AG04450 (cell line): ENCODE measurements around the gene TEPSIN. TPM values are rescaled to one million over a fixed set of nuclear protein-coding genes. Genes with fewer than 3 reads are reported as not detected.

Experiments
- CTCF ChIA-PET: fragments of 300-600, 350-600 bp; formaldehyde crosslinking; extraction: SDS; loops from one replicate; lab custom pipeline; 2022; ENCODE audit warnings: antibody characterized with exemption, inconsistent platforms; lab: Charles Lee
- POLR2A ChIA-PET: fragments of 350-600 bp; formaldehyde crosslinking; extraction: SDS; loops from one replicate; lab custom pipeline; 2021; ENCODE audit warnings: antibody characterized with exemption, inconsistent platforms; lab: Yijun Ruan, JAX
- DNase-seq: peaks from one replicate; pipeline ENCODE4 v3.0.0-alpha.2; 2011; ENCODE audit warnings: low read depth, low spot score
- H3K27ac ChIP-seq: one replicate; pipeline ENCODE4 v1.5.1; 2012; ENCODE audit warnings: low read depth, low read length, control low read depth
- H3K27me3 ChIP-seq: one replicate; pipeline ENCODE4 v1.6.0; 2012; ENCODE audit warnings: low read length; ENCODE audit not compliant: control insufficient read depth, insufficient read depth
- H3K4me3 ChIP-seq: 2 replicates; pipeline ENCODE4 v1.5.1; 2011; ENCODE audit warnings: mild to moderate bottlenecking, low read depth, low read length, control low read depth
- H3K9me3 ChIP-seq: 2 replicates; pipeline ENCODE4 v1.5.1; 2012; ENCODE audit warnings: low read length; ENCODE audit not compliant: control insufficient read depth, insufficient read depth
- polyA plus RNA-seq: library from polyadenylated mRNA; depleted of rRNA; stranded (reverse); fragments of >200 nt; gene quantifications from 2 replicates; pipeline ENCODE4 v1.2.3, GENCODE V29; 2011
- TF ChIP-seq, protein P1 (sequence below): IDR thresholded peaks from 2 replicates; pipeline ENCODE4 v1.5.1; 2011; ENCODE audit warnings: low read depth, low read length, control low read depth, inconsistent platforms

TEPSIN gene
- polyA plus RNA-seq, 1 experiment = 7.5 TPM

DNA sequence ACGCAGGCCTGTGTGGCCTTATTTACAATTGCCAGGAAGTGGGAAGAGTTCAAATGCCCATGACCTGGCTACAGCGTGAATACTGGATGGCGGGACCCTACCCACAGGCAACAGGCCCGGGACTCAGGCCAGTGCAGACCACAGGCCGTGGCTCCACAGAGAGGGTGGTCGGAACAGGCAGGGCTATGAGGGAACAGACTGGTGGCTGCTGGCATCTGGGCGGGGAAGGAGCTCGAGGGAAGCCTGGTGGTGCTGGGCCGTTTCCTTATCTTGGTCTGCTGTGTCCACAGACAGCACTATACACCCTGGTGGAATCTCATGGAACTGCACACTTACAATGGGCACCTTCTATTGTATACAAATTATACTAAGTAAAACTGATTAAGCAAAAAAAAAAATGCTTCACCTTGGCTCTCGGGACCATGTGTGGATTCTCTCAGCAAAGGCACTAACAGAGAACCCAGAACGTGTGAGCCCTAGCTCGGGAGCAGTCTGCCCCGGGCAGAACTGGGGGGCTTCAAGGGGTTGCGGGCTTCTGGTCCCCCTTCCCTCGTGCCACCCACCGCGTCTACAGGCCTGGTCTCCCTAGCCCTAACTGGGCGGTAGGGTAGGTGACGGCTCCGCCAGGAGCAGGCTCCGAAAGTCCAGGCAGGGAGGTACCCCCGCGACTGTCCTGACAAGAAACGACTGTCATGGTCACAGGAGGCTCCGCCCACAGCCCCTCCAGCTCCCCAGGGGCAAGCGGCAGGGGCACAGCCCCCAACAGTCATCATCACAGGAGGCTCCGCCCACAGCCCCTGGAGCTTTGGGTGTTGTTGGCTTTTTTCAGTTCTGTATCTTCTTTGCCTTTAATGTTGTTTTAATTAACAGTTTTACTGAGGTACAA lies 37.9 kb downstream of the TEPSIN start:
- Histone ChIP-seq H3K9me3 (no peaks in the 10 kb centered on the region; the same call in 1 of the 2 replicates), H3K27ac (no peak overlapping the region), H3K27me3 (no peaks in the 10 kb centered on the region), H3K4me3 (no peak overlapping the region)
- POLR2A ChIA-PET = interaction anchor here (0.6 kb wide), 1 partner anchor 103 kb away, joined by 6 read pairs; no protein-coding TSS in a partner anchor
- TF ChIP-seq, protein P1, sequence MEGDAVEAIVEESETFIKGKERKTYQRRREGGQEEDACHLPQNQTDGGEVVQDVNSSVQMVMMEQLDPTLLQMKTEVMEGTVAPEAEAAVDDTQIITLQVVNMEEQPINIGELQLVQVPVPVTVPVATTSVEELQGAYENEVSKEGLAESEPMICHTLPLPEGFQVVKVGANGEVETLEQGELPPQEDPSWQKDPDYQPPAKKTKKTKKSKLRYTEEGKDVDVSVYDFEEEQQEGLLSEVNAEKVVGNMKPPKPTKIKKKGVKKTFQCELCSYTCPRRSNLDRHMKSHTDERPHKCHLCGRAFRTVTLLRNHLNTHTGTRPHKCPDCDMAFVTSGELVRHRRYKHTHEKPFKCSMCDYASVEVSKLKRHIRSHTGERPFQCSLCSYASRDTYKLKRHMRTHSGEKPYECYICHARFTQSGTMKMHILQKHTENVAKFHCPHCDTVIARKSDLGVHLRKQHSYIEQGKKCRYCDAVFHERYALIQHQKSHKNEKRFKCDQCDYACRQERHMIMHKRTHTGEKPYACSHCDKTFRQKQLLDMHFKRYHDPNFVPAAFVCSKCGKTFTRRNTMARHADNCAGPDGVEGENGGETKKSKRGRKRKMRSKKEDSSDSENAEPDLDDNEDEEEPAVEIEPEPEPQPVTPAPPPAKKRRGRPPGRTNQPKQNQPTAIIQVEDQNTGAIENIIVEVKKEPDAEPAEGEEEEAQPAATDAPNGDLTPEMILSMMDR = peak; percentile 64
- DNase-seq = peak; percentile 42
- CTCF ChIA-PET = interaction anchor here (0.6 to 1.9 kb wide), 10 partner anchors 10 to 527 kb away, joined by 3 to 6 read pairs (median 3); partner anchors contain the start of gene CEP131

DNA sequence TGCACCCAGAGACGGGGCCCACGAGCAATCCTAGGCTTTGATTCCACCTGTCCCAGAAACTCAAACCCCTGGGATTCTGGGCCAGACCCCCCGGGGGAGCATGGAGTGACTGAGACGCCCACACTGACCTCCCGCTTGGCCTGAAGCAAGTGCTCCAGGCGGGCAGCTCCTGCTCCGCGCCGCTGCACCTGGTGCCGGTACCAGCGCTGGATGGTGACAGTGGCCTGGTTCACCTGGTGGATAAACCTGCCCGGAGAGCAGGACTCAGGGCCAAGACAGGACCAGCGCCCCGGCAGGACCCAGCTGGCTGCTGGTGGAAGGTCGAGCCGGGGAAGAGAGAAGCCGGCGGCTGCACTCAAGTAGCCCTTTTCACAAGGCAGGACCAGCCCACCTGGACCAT lies 38.7 kb downstream of the TEPSIN start:
- POLR2A ChIA-PET = interaction anchor here (0.6 kb wide), 1 partner anchor 103 kb away, joined by 6 read pairs; no protein-coding TSS in a partner anchor
- no peaks in the 10 kb centered on the region for H3K27me3 ChIP-seq
- H3K9me3 ChIP-seq = no peaks in the 10 kb centered on the region; the same call in 1 of the 2 replicates
- no peak overlapping the region for H3K4me3 ChIP-seq
- H3K27ac ChIP-seq = no peak overlapping the region
- CTCF ChIA-PET = interaction anchor here (0.6 to 1.3 kb wide), 6 partner anchors 10 to 103 kb away, joined by 3 to 6 read pairs (median 3); partner anchors contain the start of gene CEP131
- DNase-seq = no peak
- TF ChIP-seq, protein P1 = no peak

GRCh38 chr17:81199482-81199830 lies 39.4 kb downstream of the TEPSIN start:
- TF ChIP-seq, protein P1 = no peak
- Histone ChIP-seq H3K9me3 (no peaks in the 10 kb centered on the region; the same call in 1 of the 2 replicates), H3K4me3 (no peak overlapping the region), H3K27ac (no peak overlapping the region), H3K27me3 (no peaks in the 10 kb centered on the region)
- no peak for DNase-seq
- CTCF ChIA-PET = no interaction called here
- POLR2A ChIA-PET = no interaction called here

GRCh38 chr17:81198826-81199481 lies 39.9 kb downstream of the TEPSIN start:
- H3K4me3 ChIP-seq = no peak overlapping the region
- DNase-seq = no peak
- POLR2A ChIA-PET = no interaction called here
- no peak overlapping the region for H3K27ac ChIP-seq
- TF ChIP-seq, protein P1 = no peak
- H3K9me3 ChIP-seq = no peaks in the 10 kb centered on the region; the same call in 1 of the 2 replicates
- H3K27me3 ChIP-seq = no peaks in the 10 kb centered on the region
- CTCF ChIA-PET = interaction anchor here (1.0 kb wide), 1 partner anchor 57 kb away, joined by 3 read pairs; no protein-coding TSS in a partner anchor
